Measurements from ENCODE around the gene PIAS2. TPM values are rescaled to one million over a fixed set of nuclear protein-coding genes. Genes with fewer than 3 reads are reported as not detected.
"Not testable (repeated sequence)": the region's sequence is repeated elsewhere in the genome, so short reads cannot be mapped to it uniquely, and the experiment has no call there.

PIAS2 gene
- total RNA-seq, 2 experiments from 2014 or later: 20.3 to 21.3 TPM

DNA sequence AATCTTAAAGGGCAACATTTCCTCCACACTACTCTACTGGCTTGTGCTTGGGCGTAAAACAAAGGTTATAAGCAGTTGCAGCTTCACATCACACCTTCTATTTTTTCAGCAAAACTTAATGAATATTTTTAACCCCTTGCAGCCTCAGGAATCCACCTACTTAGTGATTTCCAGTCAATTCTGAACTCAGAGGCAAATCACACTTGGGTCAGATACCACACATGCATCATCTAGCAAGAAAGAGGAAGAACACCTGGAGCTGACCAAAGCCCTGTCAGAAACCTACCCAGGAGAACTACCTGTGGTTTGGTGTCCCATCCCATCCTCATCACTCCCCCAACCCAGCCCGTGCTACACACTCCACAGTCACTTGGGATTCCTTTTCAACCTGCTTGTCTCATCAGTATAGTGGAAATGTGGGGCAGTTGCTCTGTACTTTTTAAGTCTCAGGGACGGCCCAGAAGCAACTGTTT is 25.5 kb downstream of the PIAS2 start:
- Mint-ChIP-seq H3K9me3 (peaks cover 22% of the 10 kb centered on the region), H3K27ac (no peak overlapping the region), H3K4me3 (no peak overlapping the region), H3K4me1 (peaks cover 18% of the 10 kb centered on the region), H3K36me3 (ENCODE audit: low read depth) (peaks cover 42% of the 10 kb centered on the region), H3K27me3 (no peaks in the 10 kb centered on the region)
- CTCF ChIA-PET: no interaction called here
- DNase-seq: no peak
- POLR2A ChIA-PET: no interaction called here

DNA sequence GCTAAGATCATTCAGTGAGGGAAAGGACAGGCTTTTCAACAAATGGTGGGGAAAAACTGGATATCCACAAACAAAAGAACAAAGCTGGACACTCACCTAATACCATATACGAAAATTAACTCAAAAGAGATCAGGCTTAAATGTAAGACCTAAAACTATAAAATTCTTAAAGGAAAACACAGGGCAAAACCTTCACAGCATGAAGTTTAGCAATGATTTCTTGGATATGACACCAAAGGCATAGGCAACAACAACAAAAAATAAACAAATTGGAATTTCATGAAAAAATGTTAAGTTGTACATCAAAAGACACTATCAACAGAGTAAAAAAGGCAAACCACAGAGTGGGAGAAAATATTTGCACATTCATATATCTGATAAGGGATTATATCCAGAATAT is 28.3 kb downstream of the PIAS2 start:
- ChIA-PET POLR2A (no interaction called here), CTCF (no interaction called here)
- DNase-seq: no peak
- Mint-ChIP-seq H3K27me3 (no peaks in the 10 kb centered on the region), H3K4me1 (peaks cover 14% of the 10 kb centered on the region), H3K4me3 (no peak overlapping the region), H3K9me3 (peaks cover 22% of the 10 kb centered on the region), H3K27ac (no peak overlapping the region), H3K36me3 (ENCODE audit: low read depth) (peaks cover 38% of the 10 kb centered on the region)

DNA sequence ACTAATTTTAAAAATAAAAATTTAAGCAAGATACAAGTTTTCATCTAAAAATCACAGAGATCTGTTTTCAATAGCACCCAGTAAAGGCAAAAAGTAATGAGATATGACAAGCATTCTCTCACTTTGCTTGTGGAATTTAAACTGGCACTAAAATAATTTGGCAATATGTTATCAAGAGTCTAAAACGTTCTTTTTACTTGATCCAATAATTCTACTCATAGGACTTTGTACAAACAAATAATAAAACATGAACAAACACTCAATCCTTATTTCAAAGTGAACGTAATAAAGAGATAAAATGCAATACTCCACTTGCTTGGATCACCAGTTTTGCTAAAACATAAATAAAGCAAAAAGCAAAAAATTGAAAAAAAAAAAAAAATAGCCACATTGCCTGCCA is 30.4 kb downstream of the PIAS2 start:
- Mint-ChIP-seq H3K27ac (no peak overlapping the region), H3K9me3 (peaks cover 22% of the 10 kb centered on the region), H3K27me3 (no peaks in the 10 kb centered on the region), H3K4me3 (no peak overlapping the region), H3K36me3 (ENCODE audit: low read depth) (peaks cover 35% of the 10 kb centered on the region), H3K4me1 (peaks cover 5% of the 10 kb centered on the region)
- POLR2A ChIA-PET: no interaction called here
- CTCF ChIA-PET: no interaction called here
- DNase-seq: no peak

- Mint-ChIP-seq H3K9me3 (peaks cover 9% of the 10 kb centered on the region), H3K4me1 (no peaks in the 10 kb centered on the region), H3K27me3 (no peaks in the 10 kb centered on the region), H3K27ac (no peak overlapping the region), H3K36me3 (ENCODE audit: low read depth) (peaks cover 23% of the 10 kb centered on the region), H3K4me3 (no peak overlapping the region)
- POLR2A ChIA-PET: no interaction called here
- DNase-seq: no peak
- CTCF ChIA-PET: no interaction called here
These were observed 34.1 kb downstream of the PIAS2 start for GRCh38 chr18:46883180-46883579.

DNA sequence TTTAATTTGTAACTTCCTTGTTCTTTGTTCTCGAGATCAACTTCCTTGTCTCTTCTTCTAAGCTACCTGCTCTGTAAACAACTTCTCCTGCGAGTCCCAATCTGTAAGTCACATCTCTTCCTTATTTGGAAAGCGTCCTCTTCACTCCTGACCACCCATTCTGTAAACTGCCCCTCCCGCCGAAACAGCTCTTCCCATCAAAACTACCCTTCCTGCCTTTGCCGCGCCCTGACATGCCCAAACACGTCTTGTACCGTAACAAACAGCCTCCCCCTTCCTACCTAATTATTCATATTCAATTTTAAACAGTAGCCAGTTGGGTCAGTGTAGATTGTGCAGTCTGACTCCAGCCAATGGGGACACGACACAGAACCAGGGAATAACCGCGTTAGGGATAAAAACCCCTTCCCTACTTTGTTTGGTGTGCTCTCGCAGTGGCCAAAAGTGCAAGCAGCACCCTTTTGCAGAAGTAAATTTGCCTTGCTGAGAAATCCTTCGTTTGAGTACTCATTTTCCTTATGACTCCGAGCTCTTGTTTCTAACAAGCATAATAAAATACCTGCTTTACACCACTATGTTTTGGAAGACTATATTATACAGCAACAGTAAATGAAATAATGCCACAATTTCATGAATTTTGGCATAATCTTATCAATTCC is 39.8 kb downstream of the PIAS2 start:
- ChIA-PET POLR2A (interaction anchor here (1.3 kb wide), 1 partner anchor 9 kb away, joined by 3 read pairs; no protein-coding TSS in a partner anchor), CTCF (interaction anchor here (0.7 kb wide), 1 partner anchor 26 kb away, joined by 3 read pairs; no protein-coding TSS in a partner anchor)
- Mint-ChIP-seq H3K27ac (no peak overlapping the region), H3K9me3 (peaks cover 33% of the 10 kb centered on the region), H3K4me3 (no peak overlapping the region), H3K36me3 (ENCODE audit: low read depth) (peaks cover 48% of the 10 kb centered on the region), H3K27me3 (no peaks in the 10 kb centered on the region), H3K4me1 (peaks cover 11% of the 10 kb centered on the region)
- no peak for DNase-seq

DNA sequence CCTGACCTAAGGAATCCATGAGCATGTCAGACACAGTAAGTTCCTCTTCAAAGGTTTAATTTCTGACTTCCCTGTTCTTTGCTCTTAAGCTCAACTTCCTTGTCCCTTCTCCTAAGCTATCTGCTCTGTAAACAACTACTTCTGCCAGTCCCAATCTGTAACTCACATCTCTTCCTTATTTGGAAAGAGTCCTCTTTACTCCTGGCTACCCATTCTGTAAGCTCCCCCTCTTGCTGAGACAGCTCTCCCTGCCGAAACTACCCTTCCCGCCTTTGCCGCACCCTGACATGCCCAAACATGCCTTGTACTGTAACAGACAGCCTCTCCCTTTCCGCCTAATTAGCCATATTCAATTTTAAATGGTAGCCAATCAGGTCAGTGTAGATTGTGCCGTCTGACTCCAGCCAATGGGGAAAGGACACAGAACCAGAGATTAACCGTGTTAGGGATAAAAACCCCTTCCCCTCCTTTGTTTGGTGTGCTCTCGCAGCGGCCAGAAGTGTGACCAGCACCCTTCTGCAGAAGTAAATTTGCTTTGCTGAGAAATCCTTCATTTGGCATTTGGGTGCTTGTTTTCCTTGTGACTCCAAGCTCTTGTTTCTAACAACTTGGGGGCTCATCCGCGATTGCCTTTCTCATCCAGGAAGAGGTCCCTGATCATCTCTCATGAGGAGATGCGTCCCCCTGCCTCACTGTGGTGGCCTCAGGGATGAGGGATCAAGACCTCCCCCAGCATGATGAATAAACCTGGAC is 49.0 kb downstream of the PIAS2 start:
- H3K4me3 Mint-ChIP-seq: no peak overlapping the region
- H3K9me3 Mint-ChIP-seq: peaks cover 30% of the 10 kb centered on the region
- H3K27ac Mint-ChIP-seq: no peak overlapping the region
- ChIA-PET POLR2A (interaction anchor here (1.0 kb wide), 1 partner anchor 9 kb away, joined by 3 read pairs; no protein-coding TSS in a partner anchor), CTCF (no interaction called here)
- peaks cover 29% of the 10 kb centered on the region for H3K36me3 Mint-ChIP-seq (ENCODE audit: low read depth)
- peaks cover 7% of the 10 kb centered on the region for H3K4me1 Mint-ChIP-seq
- no peaks in the 10 kb centered on the region for H3K27me3 Mint-ChIP-seq
- DNase-seq: no peak

DNA sequence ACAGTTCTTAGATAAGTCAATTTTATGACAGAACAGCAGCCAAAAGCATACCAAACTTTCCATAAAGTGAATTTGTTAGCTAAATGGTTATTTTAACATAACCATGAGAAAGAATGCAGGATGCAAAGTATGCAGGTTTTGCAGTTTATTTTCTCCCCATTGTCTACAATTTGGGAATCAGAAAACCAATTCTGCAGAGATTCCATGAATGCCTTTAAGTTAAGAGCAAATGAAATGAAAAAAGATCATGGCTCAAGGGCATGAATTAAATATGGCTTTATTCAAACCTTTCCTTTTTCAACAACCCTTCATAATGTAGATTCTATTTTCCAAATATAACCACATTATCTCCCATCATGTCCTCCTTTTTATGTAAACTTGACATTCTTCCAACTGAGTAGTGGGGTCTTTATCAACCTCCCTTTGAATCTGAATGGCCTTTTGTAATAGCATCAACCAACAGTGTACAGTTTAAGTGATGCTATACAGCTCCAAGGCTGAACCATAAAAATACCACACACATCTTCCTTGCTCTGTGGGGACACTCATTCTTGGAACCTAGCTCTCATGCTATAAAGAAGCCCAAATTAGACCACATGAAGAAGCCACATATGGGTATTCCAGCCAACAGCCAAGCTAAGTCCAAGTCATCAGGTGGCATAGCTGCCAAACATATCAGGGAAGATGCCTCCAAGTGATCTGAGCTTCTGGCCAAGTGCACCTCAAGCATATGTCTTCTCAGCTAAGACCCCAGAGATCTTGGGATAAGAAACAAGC is 49.8 kb downstream of the PIAS2 start:
- no peaks in the 10 kb centered on the region for H3K4me1 Mint-ChIP-seq
- CTCF ChIA-PET: no interaction called here
- DNase-seq: no peak

DNA sequence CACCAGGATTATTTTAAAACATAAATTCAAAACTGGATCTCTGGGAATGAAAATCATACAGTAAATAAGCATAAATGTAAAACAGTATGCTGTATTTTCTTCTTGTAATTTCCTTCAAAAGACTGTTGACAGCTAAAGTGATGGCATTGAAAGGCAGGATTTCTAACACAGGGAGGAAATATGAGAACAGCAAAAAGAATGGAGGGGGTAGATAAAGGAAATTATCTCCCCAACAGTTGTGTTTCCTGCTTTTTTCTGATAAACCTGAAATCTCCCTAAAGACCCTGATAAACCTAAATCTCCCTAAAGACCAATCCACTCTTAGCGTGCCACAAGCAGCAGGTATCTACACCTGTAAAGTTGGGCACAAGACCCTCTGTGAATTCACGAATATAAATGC is 50.8 kb downstream of the PIAS2 start:
- peaks cover 31% of the 10 kb centered on the region for H3K36me3 Mint-ChIP-seq (ENCODE audit: low read depth)
- POLR2A ChIA-PET: no interaction called here
- CTCF ChIA-PET: no interaction called here
- no peaks in the 10 kb centered on the region for H3K27me3 Mint-ChIP-seq
- H3K4me1 Mint-ChIP-seq: no peaks in the 10 kb centered on the region
- H3K27ac Mint-ChIP-seq: no peak overlapping the region
- H3K4me3 Mint-ChIP-seq: no peak overlapping the region
- DNase-seq: no peak
- peaks cover 29% of the 10 kb centered on the region for H3K9me3 Mint-ChIP-seq

More for the DNA sequence above, 49.8 kb downstream of the PIAS2 start:
- peaks cover 29% of the 10 kb centered on the region for H3K36me3 Mint-ChIP-seq (ENCODE audit: low read depth)
- no peak overlapping the region for H3K27ac Mint-ChIP-seq
- no peak overlapping the region for H3K4me3 Mint-ChIP-seq
- POLR2A ChIA-PET: no interaction called here
- H3K9me3 Mint-ChIP-seq: peaks cover 30% of the 10 kb centered on the region
- H3K27me3 Mint-ChIP-seq: no peaks in the 10 kb centered on the region

DNA sequence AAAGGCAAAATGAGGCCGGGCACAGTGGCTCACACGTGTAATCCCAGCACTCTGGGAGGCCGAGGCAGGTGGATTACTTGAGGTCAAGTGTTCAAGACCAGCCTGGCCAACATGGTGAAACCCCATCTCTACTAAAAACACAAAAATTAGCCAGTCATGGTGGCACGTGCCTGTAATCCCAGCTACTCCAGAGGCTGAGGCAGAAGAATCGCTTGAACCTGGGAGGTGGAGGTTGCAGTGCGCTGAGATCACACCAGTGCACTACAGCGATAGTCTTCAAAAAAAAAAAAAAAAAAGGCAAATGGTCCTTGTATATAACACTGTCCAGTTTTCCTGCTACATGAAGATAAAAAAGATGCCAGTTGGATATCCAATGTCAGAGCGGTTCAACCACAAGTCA is 52.1 kb downstream of the PIAS2 start:
- CTCF ChIA-PET, H3K4me3 Mint-ChIP-seq, H3K27me3 Mint-ChIP-seq, DNase-seq, H3K4me1 Mint-ChIP-seq, H3K27ac Mint-ChIP-seq, POLR2A ChIA-PET: not testable (repeated sequence)
- Mint-ChIP-seq H3K36me3 (ENCODE audit: low read depth) (peaks cover 26% of the 10 kb centered on the region), H3K9me3 (peaks cover 23% of the 10 kb centered on the region)

GRCh38 chr18:46859855-46860254 is 57.5 kb downstream of the PIAS2 start:
- Mint-ChIP-seq H3K27me3 (no peaks in the 10 kb centered on the region), H3K9me3 (no peaks in the 10 kb centered on the region), H3K4me3 (no peak overlapping the region), H3K27ac (no peak overlapping the region), H3K4me1 (peaks cover 2% of the 10 kb centered on the region), H3K36me3 (ENCODE audit: low read depth) (peaks cover 25% of the 10 kb centered on the region)
- DNase-seq: no peak
- ChIA-PET POLR2A (no interaction called here), CTCF (no interaction called here)

DNA sequence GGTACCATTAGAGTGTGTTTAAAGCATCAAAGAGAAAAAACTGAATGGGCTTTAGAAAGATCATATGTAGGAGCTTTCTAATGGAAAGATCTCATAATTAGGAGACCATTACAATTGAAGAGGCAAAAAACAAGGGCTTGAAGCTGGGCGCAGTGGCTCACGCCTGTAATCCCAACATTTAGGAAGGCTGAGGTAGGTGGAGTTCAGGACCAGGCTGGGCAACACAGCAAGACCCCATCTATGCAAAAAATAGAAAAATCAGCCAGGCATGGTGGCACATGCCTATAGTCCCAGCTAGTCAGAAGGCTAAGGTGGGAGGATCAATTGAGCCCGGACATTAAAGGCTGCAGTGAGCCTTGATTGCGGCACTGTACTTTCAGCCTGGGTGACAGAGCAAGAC is 59.0 kb downstream of the PIAS2 start:
- no peaks in the 10 kb centered on the region for H3K27me3 Mint-ChIP-seq
- DNase-seq: no peak
- H3K4me1 Mint-ChIP-seq: peaks cover 2% of the 10 kb centered on the region
- POLR2A ChIA-PET: no interaction called here
- CTCF ChIA-PET: no interaction called here
- H3K27ac Mint-ChIP-seq: no peak overlapping the region
- H3K4me3 Mint-ChIP-seq: no peak overlapping the region
- H3K36me3 Mint-ChIP-seq (ENCODE audit: low read depth): peaks cover 30% of the 10 kb centered on the region
- no peaks in the 10 kb centered on the region for H3K9me3 Mint-ChIP-seq

DNA sequence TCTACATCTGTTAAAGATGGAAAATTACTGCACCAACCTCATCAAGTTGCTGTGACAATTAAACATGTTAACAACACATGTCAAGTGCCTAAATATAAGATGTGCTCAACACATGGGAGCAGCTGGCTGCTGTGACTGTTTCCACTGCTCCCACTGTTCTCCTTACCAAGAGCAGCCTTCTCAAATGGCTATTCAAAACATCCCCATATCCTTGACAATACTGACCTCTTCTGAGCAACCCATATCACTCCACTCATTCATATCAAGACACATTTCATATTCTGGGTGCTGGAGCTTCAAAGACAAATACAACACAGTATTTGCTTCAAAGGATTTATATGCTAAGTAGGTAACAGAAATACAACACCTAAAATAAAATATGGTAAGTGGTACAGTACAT is 60.3 kb downstream of the PIAS2 start:
- H3K27me3 Mint-ChIP-seq: no peaks in the 10 kb centered on the region
- H3K4me1 Mint-ChIP-seq: peaks cover 2% of the 10 kb centered on the region
- ChIA-PET POLR2A (no interaction called here), CTCF (no interaction called here)
- DNase-seq: no peak
- no peaks in the 10 kb centered on the region for H3K9me3 Mint-ChIP-seq
- no peak overlapping the region for H3K4me3 Mint-ChIP-seq
- H3K36me3 Mint-ChIP-seq (ENCODE audit: low read depth): peaks cover 35% of the 10 kb centered on the region
- H3K27ac Mint-ChIP-seq: no peak overlapping the region

GRCh38 chr18:46849007-46849406 is 68.3 kb downstream of the PIAS2 start:
- Mint-ChIP-seq H3K4me3 (no peak overlapping the region), H3K27me3 (no peaks in the 10 kb centered on the region), H3K4me1 (no peaks in the 10 kb centered on the region), H3K9me3 (no peaks in the 10 kb centered on the region), H3K27ac (no peak overlapping the region), H3K36me3 (ENCODE audit: low read depth) (peaks cover 8% of the 10 kb centered on the region)
- CTCF ChIA-PET: no interaction called here
- POLR2A ChIA-PET: no interaction called here
- DNase-seq: no peak
